Mucosa of rectum (tissue), 2 donors: ENCODE measurements around the gene USP10.

Source experiments
- H3K27ac ChIP-seq, 2 donors: one replicate each; pipeline ENCODE4 v1.7.0; 2013; ENCODE audit warnings: inconsistent platforms in 2 of 2, low read depth in 2 of 2, low read length in 2 of 2
- H3K27me3 ChIP-seq, 2 donors: one replicate each; pipeline ENCODE4 v1.7.0; 2013; ENCODE audit warnings: low read length in 2 of 2; ENCODE audit not compliant: control insufficient read depth in 2 of 2, insufficient read depth in 2 of 2
- H3K36me3 ChIP-seq, 2 donors: one replicate each; pipeline ENCODE4 v1.7.0; 2013; ENCODE audit warnings: low read length in 2 of 2; ENCODE audit not compliant: control insufficient read depth in 2 of 2, insufficient read depth in 2 of 2
- H3K4me1 ChIP-seq, 2 donors: one replicate each; pipeline ENCODE4 v1.7.0; 2013; ENCODE audit warnings: low read length in 2 of 2, mild to moderate bottlenecking in 1 of 2; ENCODE audit not compliant: control insufficient read depth in 2 of 2, insufficient read depth in 2 of 2
- H3K4me3 ChIP-seq, 2 donors: one replicate each; pipeline ENCODE4 v1.7.0; 2013; ENCODE audit warnings: low read length in 2 of 2
- H3K9ac ChIP-seq, 2 donors: one replicate each; pipeline ENCODE4 v1.7.0; 2013; ENCODE audit warnings: low read length in 2 of 2, low read depth in 1 of 2, mild to moderate bottlenecking in 1 of 2
- H3K9me3 ChIP-seq, 2 donors: one replicate each; pipeline ENCODE4 v1.7.0; 2013; ENCODE audit warnings: low read length in 2 of 2; ENCODE audit not compliant: control insufficient read depth in 2 of 2
- donor health status: healthy.
- donor health status: Normal muscosa, but diverticular disease.

Gene USP10

DNA sequence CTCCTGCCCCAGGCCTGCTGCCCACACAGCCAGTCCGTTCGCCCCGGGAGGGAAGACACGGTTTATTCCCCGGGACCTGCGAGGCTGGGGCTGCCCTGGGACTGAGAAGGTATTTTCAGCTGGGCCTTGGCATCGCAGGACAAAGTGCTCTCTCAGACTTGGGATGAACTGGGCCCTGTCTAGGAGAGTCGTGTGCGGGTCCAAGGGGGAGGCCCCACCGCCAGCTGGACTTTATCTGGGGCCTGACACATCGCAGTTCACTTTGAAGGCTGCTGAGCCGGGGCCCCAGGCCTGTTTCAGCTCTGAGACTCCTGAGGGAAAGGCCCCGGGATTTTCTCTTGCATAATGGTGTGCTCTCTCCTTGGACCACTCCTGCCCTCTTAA, 126.8 kb downstream of the USP10 start:
- Histone ChIP-seq H3K4me3 (no peak overlapping the region), H3K4me1 (peaks cover 0 to 3% of the 10 kb centered on the region in 2 donors), H3K9me3 (no peaks in the 10 kb centered on the region), H3K9ac (peak overlapping the region in 1 of 2 donors; percentile 41), H3K27me3 (peaks cover 0 to 4% of the 10 kb centered on the region in 2 donors), H3K36me3 (no peaks in the 10 kb centered on the region), H3K27ac (peak overlapping the region; percentile 78 to 79)

- Histone ChIP-seq H3K4me3 (no peak overlapping the region), H3K27ac (peak overlapping the region; percentile 78 to 79), H3K9ac (no peak overlapping the region)
These were observed 127.4 kb downstream of the USP10 start for GRCh38 chr16:84827131-84827574.

GRCh38 chr16:84827897-84828296, 128.1 kb downstream of the USP10 start:
- no peak overlapping the region for H3K4me3 ChIP-seq
- peaks cover 0 to 5% of the 10 kb centered on the region in 2 donors for H3K27me3 ChIP-seq
- H3K36me3 ChIP-seq: no peaks in the 10 kb centered on the region
- no peak overlapping the region for H3K9ac ChIP-seq
- H3K27ac ChIP-seq: peak overlapping the region; percentile 45 to 48
- no peaks in the 10 kb centered on the region for H3K9me3 ChIP-seq
- H3K4me1 ChIP-seq: peaks cover 5 to 6% of the 10 kb centered on the region in 2 donors

More at GRCh38 chr16:84827131-84827574, 127.4 kb downstream of the USP10 start:
- H3K36me3 ChIP-seq: no peaks in the 10 kb centered on the region
- H3K27me3 ChIP-seq: peaks cover 0 to 4% of the 10 kb centered on the region in 2 donors
- peaks cover 1 to 5% of the 10 kb centered on the region in 2 donors for H3K4me1 ChIP-seq
- no peaks in the 10 kb centered on the region for H3K9me3 ChIP-seq

- Histone ChIP-seq H3K27ac (peak overlapping the region; percentile 45 to 48), H3K9ac (no peak overlapping the region)
These were observed 128.5 kb downstream of the USP10 start for GRCh38 chr16:84828322-84828721.

More at GRCh38 chr16:84828322-84828721, 128.5 kb downstream of the USP10 start:
- H3K4me1 ChIP-seq: peaks cover 5 to 10% of the 10 kb centered on the region in 2 donors
- H3K4me3 ChIP-seq: no peak overlapping the region
- no peaks in the 10 kb centered on the region for H3K36me3 ChIP-seq
- H3K9me3 ChIP-seq: no peaks in the 10 kb centered on the region
- H3K27me3 ChIP-seq: peaks cover 0 to 7% of the 10 kb centered on the region in 2 donors
